Endodermal cell (in vitro differentiated cells): Measurements from ENCODE around the gene GAS7. TPM values are rescaled to one million over a fixed set of nuclear protein-coding genes. Genes with fewer than 3 reads are reported as not detected.

Experiments
- DNase-seq: peaks from one replicate; pipeline ENCODE4 v3.0.0-alpha.2; 2017
- H3K27ac ChIP-seq: 2 replicates; pipeline ENCODE4 v1.5.1; 2013; ENCODE audit warnings: mild to moderate bottlenecking, low read depth, low read length, moderate library complexity
- H3K27me3 ChIP-seq: 2 replicates; pipeline ENCODE4 v1.6.1; 2013; ENCODE audit warnings: mild to moderate bottlenecking, low read length, moderate library complexity; ENCODE audit not compliant: insufficient read depth, control insufficient read depth, poor library complexity, severe bottlenecking
- H3K36me3 ChIP-seq: 2 replicates; pipeline ENCODE4 v1.7.0; 2013; ENCODE audit warnings: mild to moderate bottlenecking, low read length, moderate library complexity; ENCODE audit not compliant: control insufficient read depth, insufficient read depth
- H3K4me1 ChIP-seq: one replicate; pipeline ENCODE4 v1.7.0; 2013; ENCODE audit warnings: low read length; ENCODE audit not compliant: control insufficient read depth, insufficient read depth
- H3K4me3 ChIP-seq: 2 replicates; pipeline ENCODE4 v1.5.1; 2013; ENCODE audit warnings: mild to moderate bottlenecking, low read length, moderate library complexity
- H3K9ac ChIP-seq: 2 replicates; pipeline ENCODE4 v1.6.1; 2013; ENCODE audit warnings: mild to moderate bottlenecking, low read length, moderate library complexity; ENCODE audit not compliant: poor library complexity, severe bottlenecking; ENCODE audit errors: extremely low read depth
- H3K9me3 ChIP-seq: 2 replicates; pipeline ENCODE4 v1.6.1; 2013; ENCODE audit warnings: mild to moderate bottlenecking, low read length, moderate library complexity; ENCODE audit not compliant: control insufficient read depth
- H3K27ac Mint-ChIP-seq: 2 replicates; pipeline ENCODE4 v1.8.0; 2020; ENCODE audit warnings: mixed read lengths
- H3K27me3 Mint-ChIP-seq: 2 replicates; pipeline ENCODE4 v1.8.0; 2021; ENCODE audit warnings: mild to moderate bottlenecking, mixed read lengths; ENCODE audit not compliant: insufficient read depth
- H3K36me3 Mint-ChIP-seq: 2 replicates; pipeline ENCODE4 v1.8.0; 2020; ENCODE audit warnings: low read depth, mixed read lengths
- H3K4me1 Mint-ChIP-seq: 2 replicates; pipeline ENCODE4 v1.8.0; 2020; ENCODE audit warnings: mixed read lengths
- H3K4me3 Mint-ChIP-seq: 2 replicates; pipeline ENCODE4 v1.8.0; 2020; ENCODE audit warnings: mild to moderate bottlenecking, moderate library complexity, mixed read lengths
- H3K9me3 Mint-ChIP-seq: 2 replicates; pipeline ENCODE4 v1.8.0; 2020; ENCODE audit warnings: mild to moderate bottlenecking, mixed read lengths
- WGBS, 2 experiments: methylation state at CpG; one replicate each; pipeline versions ENCODE4 v1.1.5 to v1.1.7; 2013; ENCODE audit warnings: missing lambda C conversion rate in 2 of 2, mixed read lengths in 1 of 2; ENCODE audit not compliant: insufficient coverage in 1 of 2, insufficient read length in 1 of 2; 5-methylcytosine and 5-hydroxymethylcytosine counted together
- total RNA-seq, 2 donors: library from RNA; stranded (reverse); fragmentation: NEBNext Ultra II Directional in 1 of 2; extraction: Animal tissue kit (Norgen Biotek cat#: 25700) in 1 of 2; gene quantifications; 2 replicates in 1 of 2; 3 replicates in 1 of 2; pipeline ENCODE4 v1.2.1, GENCODE V29; 2021
- TF ChIP-seq, protein P1 (sequence below): fragments of 200-600 bp; sonication (generic); conservative IDR thresholded peaks from 2 replicates; pipeline ENCODE4 v1.5.0; 2021; ENCODE audit warnings: antibody characterized with exemption, mild to moderate bottlenecking

Gene GAS7
- total RNA-seq, 2 donors from 2014 or later: 8.6 to 14.7 TPM

- TF ChIP-seq, protein P1, sequence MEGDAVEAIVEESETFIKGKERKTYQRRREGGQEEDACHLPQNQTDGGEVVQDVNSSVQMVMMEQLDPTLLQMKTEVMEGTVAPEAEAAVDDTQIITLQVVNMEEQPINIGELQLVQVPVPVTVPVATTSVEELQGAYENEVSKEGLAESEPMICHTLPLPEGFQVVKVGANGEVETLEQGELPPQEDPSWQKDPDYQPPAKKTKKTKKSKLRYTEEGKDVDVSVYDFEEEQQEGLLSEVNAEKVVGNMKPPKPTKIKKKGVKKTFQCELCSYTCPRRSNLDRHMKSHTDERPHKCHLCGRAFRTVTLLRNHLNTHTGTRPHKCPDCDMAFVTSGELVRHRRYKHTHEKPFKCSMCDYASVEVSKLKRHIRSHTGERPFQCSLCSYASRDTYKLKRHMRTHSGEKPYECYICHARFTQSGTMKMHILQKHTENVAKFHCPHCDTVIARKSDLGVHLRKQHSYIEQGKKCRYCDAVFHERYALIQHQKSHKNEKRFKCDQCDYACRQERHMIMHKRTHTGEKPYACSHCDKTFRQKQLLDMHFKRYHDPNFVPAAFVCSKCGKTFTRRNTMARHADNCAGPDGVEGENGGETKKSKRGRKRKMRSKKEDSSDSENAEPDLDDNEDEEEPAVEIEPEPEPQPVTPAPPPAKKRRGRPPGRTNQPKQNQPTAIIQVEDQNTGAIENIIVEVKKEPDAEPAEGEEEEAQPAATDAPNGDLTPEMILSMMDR: no peak
- Mint-ChIP-seq H3K9me3 (peaks cover 2% of the 10 kb centered on the region), H3K4me1 (peaks cover 13% of the 10 kb centered on the region), H3K27me3 (no peaks in the 10 kb centered on the region), H3K27ac (no peak overlapping the region), H3K36me3 (no peaks in the 10 kb centered on the region), H3K4me3 (no peak overlapping the region)
- Histone ChIP-seq H3K4me3 (no peak overlapping the region), H3K9me3 (no peaks in the 10 kb centered on the region), H3K27ac (no peak overlapping the region), H3K9ac (no peak overlapping the region), H3K4me1 (no peaks in the 10 kb centered on the region), H3K36me3 (no peaks in the 10 kb centered on the region), H3K27me3 (no peaks in the 10 kb centered on the region)
- no peak for DNase-seq
- 88 to 92% methylated on average over 7 to 8 of the region's 8 CpGs for WGBS, 2 experiments
Observed at GRCh38 chr17:10051112-10051511, 147.3 kb downstream of the GAS7 start.

GRCh38 chr17:10050597-10051101, 147.8 kb downstream of the GAS7 start:
- DNase-seq: no peak
- H3K36me3 ChIP-seq: no peaks in the 10 kb centered on the region
- no peaks in the 10 kb centered on the region for H3K36me3 Mint-ChIP-seq
- no peak overlapping the region for H3K27ac Mint-ChIP-seq
- H3K4me1 Mint-ChIP-seq: peaks cover 13% of the 10 kb centered on the region
- no peaks in the 10 kb centered on the region for H3K9me3 Mint-ChIP-seq
- TF ChIP-seq, protein P1: no peak
- WGBS, 2 experiments: 89 to 95% methylated on average over 3 of the region's 3 CpGs
- H3K27me3 ChIP-seq: no peaks in the 10 kb centered on the region
- H3K9me3 ChIP-seq: no peaks in the 10 kb centered on the region
- no peaks in the 10 kb centered on the region for H3K4me1 ChIP-seq
- H3K4me3 Mint-ChIP-seq: no peak overlapping the region
- no peak overlapping the region for H3K27ac ChIP-seq
- H3K27me3 Mint-ChIP-seq: no peaks in the 10 kb centered on the region
- H3K4me3 ChIP-seq: no peak overlapping the region
- no peak overlapping the region for H3K9ac ChIP-seq

DNA sequence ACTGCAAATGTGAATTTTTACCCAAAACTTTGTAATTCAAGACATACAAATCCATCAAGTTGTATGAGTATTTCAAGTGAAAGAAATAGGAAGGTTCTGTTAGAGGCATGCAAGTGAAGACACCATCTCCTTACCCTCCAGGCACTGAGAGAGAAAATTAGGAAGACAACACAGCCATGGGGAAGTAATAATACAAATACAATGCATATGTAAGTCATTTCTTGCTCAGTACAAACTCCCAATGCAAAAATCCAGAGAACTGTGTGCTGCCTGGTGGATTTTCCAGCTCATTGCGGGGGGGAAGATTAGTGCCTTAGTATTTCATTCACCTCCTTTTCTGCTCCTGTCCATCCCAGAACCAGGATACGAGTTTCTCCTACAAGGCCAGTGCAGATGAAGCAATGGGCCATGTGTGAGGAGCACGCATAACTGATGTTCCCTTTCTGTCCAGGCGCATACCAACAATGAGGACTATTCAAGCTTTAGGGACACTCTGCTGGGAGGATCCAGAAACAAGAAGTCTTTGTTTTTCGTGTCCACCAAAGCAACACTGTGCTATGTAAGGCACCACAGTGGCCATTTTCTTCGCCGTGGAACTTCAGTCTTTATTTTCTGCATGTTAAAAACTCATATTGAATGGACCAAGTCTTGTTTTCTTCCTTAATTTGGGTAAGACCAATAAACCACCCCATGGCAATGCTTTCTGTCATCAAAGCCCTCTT, 149.6 kb downstream of the GAS7 start:
- H3K9me3 Mint-ChIP-seq: no peaks in the 10 kb centered on the region
- H3K4me1 ChIP-seq: no peaks in the 10 kb centered on the region
- no peaks in the 10 kb centered on the region for H3K27me3 Mint-ChIP-seq
- peaks cover 13% of the 10 kb centered on the region for H3K4me1 Mint-ChIP-seq
- H3K36me3 Mint-ChIP-seq: no peaks in the 10 kb centered on the region
- no peak overlapping the region for H3K27ac Mint-ChIP-seq
- TF ChIP-seq, protein P1: no peak
- no peaks in the 10 kb centered on the region for H3K9me3 ChIP-seq
- no peak overlapping the region for H3K9ac ChIP-seq
- no peaks in the 10 kb centered on the region for H3K27me3 ChIP-seq
- no peak for DNase-seq
- no peak overlapping the region for H3K4me3 ChIP-seq
- WGBS, 2 experiments: 95 to 97% methylated on average over 7 of the region's 7 CpGs
- no peaks in the 10 kb centered on the region for H3K36me3 ChIP-seq
- H3K4me3 Mint-ChIP-seq: no peak overlapping the region
- H3K27ac ChIP-seq: peak overlapping the region; percentile 62
